Aorta (tissue), 5 donors: Measurements from ENCODE around the gene PTAFR. TPM values are rescaled to one million over a fixed set of nuclear protein-coding genes. Genes with fewer than 3 reads are reported as not detected.
A peak's percentile ranks its signal among the peaks of the same experiment; 100 is the strongest.

ENCODE experiments used
- ATAC-seq: fragments of 200-7000 bp; cut with Tn5 transposase; one replicate; pipeline ENCODE4 v1.9.1; 2022; ENCODE audit warnings: moderate library complexity; ENCODE audit not compliant: low FRiP score
- DNase-seq, 2 donors: peaks; one replicate each; pipeline ENCODE4 v3.0.0-alpha.2; 2020
- H3K27ac ChIP-seq, 2 donors: one replicate each; pipeline ENCODE4 v1.5.1; 2013; ENCODE audit warnings: low read length in 2 of 2, mild to moderate bottlenecking in 2 of 2, moderate library complexity in 2 of 2, control low read depth in 1 of 2, inconsistent platforms in 1 of 2, low read depth in 1 of 2
- H3K27me3 ChIP-seq, 2 donors: one replicate each; pipeline ENCODE4 v1.6.1; 2013; ENCODE audit warnings: control low read depth in 1 of 2, low read length in 1 of 2, mild to moderate bottlenecking in 1 of 2, moderate library complexity in 1 of 2; ENCODE audit not compliant: insufficient read depth in 2 of 2, control insufficient read depth in 1 of 2
- H3K36me3 ChIP-seq, 2 donors: one replicate each; pipeline ENCODE4 v1.6.1; 2013; ENCODE audit warnings: control low read depth in 1 of 2, low read length in 1 of 2, mild to moderate bottlenecking in 1 of 2; ENCODE audit not compliant: insufficient read depth in 2 of 2, control insufficient read depth in 1 of 2
- H3K4me1 ChIP-seq, 2 donors: one replicate each; pipeline ENCODE4 v1.6.1; 2013; ENCODE audit warnings: low read length in 2 of 2, control low read depth in 1 of 2, mild to moderate bottlenecking in 1 of 2, moderate library complexity in 1 of 2; ENCODE audit not compliant: insufficient read depth in 2 of 2, control insufficient read depth in 1 of 2
- H3K4me3 ChIP-seq, 2 donors: one replicate each; pipeline ENCODE4 v1.5.1; 2013; ENCODE audit warnings: low read length in 2 of 2, control low read depth in 1 of 2, mild to moderate bottlenecking in 1 of 2
- H3K9me3 ChIP-seq: one replicate; pipeline ENCODE4 v1.6.1; 2013; ENCODE audit warnings: mild to moderate bottlenecking, low read length; ENCODE audit not compliant: control insufficient read depth
- WGBS, 2 donors: extraction: QIAGEN DNeasy Blood & Tissue Kit; methylation state at CpG; one replicate each; pipeline ENCODE4 v1.1.7; 2013; 5-methylcytosine and 5-hydroxymethylcytosine counted together
- intact Hi-C, 2 donors: fragments of 100-400 bp; cut with DNase I; formaldehyde crosslinking; loops; one replicate each; pipeline versions ENCODE4 v1.14.2 to v1.15.0; 2022
- polyA plus RNA-seq, 2 donors: library from polyadenylated mRNA; stranded (reverse); fragments of 200-250 nt; gene quantifications; one replicate each; pipeline ENCODE4 v1.2.3, GENCODE V29; 2013
- total RNA-seq, 2 donors: library from RNA; stranded (reverse); fragmentation: NEBNext Ultra II Directional; extraction: Animal tissue kit (Norgen Biotek cat#: 25700); gene quantifications; one replicate each; pipeline ENCODE4 v1.2.1, GENCODE V29; 2021
- donor health status: healthy with polysubstance abuse.
- donor health status: Bipolar disorder and iron deficiency.
- donor health status: DM: no; HTN: no; CAD: no.
- donor health status: DM: no; HTN: no; CAD: no.
- donor health status: DM: yes; HTN: yes; CAD: no.

The PTAFR gene
- total and polyA plus RNA-seq, 4 donors: 0.41 to 10.4 (median 6.1) TPM

GRCh38 chr1:28104866-28105467 is 71.5 kb downstream of the PTAFR start:
- 9 to 11% methylated on average over 11 of the region's 11 CpGs for WGBS, 2 donors
- DNase-seq (no peak), ATAC-seq (no peak)
- H3K9me3 ChIP-seq: no peaks in the 10 kb centered on the region
- peak overlapping the region; percentile 18 to 55 for H3K4me3 ChIP-seq
- no peaks in the 10 kb centered on the region for H3K27me3 ChIP-seq
- H3K36me3 ChIP-seq: no peaks in the 10 kb centered on the region
- H3K27ac ChIP-seq: peak overlapping the region in 1 of 2 donors; percentile 47
- intact Hi-C loops: no loop called here
- no peaks in the 10 kb centered on the region for H3K4me1 ChIP-seq

GRCh38 chr1:28102189-28102588 is 74.3 kb downstream of the PTAFR start:
- Histone ChIP-seq H3K27ac (no peak overlapping the region), H3K36me3 (no peaks in the 10 kb centered on the region), H3K27me3 (no peaks in the 10 kb centered on the region), H3K9me3 (no peaks in the 10 kb centered on the region), H3K4me3 (no peak overlapping the region), H3K4me1 (no peaks in the 10 kb centered on the region)
- DNase-seq: no peak
- no peak for ATAC-seq
- intact Hi-C loops: no loop called here
- 83 to 88% methylated on average over 1 of the region's 1 CpG for WGBS, 2 donors

- ATAC-seq (no peak), DNase-seq (no peak)
- intact Hi-C loops: no loop called here
- Histone ChIP-seq H3K27me3 (no peaks in the 10 kb centered on the region), H3K36me3 (no peaks in the 10 kb centered on the region), H3K4me3 (no peak overlapping the region), H3K4me1 (no peaks in the 10 kb centered on the region), H3K27ac (no peak overlapping the region), H3K9me3 (no peaks in the 10 kb centered on the region)
- 67 to 71% methylated on average over 5 of the region's 5 CpGs for WGBS, 2 donors
Measured at GRCh38 chr1:28099050-28099769, 77.3 kb downstream of the PTAFR start.

Other genes starting within 250 kb of the PTAFR start
- gene SMPDL3B, start 241.7 kb downstream of the PTAFR start, total RNA-seq: under 1 TPM in 1 of 2 donors, not detected in 1; 0.49 TPM
- gene SMPDL3B, start 241.7 kb downstream of the PTAFR start, polyA plus RNA-seq: 1 to 10 TPM in 1 of 2 donors, not detected in 1; 3.0 TPM
- 1 to 10 TPM; 6.8 to 7.8 TPM for gene XKR8, start 216.7 kb downstream of the PTAFR start, total RNA-seq
- 1 to 10 TPM; 4.3 to 7.5 TPM for gene XKR8, start 216.7 kb downstream of the PTAFR start, polyA plus RNA-seq
- gene EYA3, start 88.1 kb downstream of the PTAFR start, total RNA-seq: 10 to 100 TPM; 20.9 to 25.3 TPM
- 1 to 10 TPM; 3.4 to 5.0 TPM for gene EYA3, start 88.1 kb downstream of the PTAFR start, polyA plus RNA-seq
- gene DNAJC8, start 56.3 kb upstream of the PTAFR start, total RNA-seq: 10 to 100 TPM; 66.4 to 67.3 TPM
- 100 to 1,000 TPM in 1 of 2 donors, 10 to 100 TPM in 1; 80.4 to 111 TPM for gene DNAJC8, start 56.3 kb upstream of the PTAFR start, polyA plus RNA-seq
- gene ATP5IF1, start 59.4 kb upstream of the PTAFR start, total RNA-seq: 10 to 100 TPM; 56.3 to 74.0 TPM
- gene ATP5IF1, start 59.4 kb upstream of the PTAFR start, polyA plus RNA-seq: 100 to 1,000 TPM; 232 to 391 TPM
- 10 to 100 TPM in 1 of 2 donors, 1 to 10 TPM in 1; 9.8 to 11.1 TPM for gene SESN2, start 82.8 kb upstream of the PTAFR start, total RNA-seq
- gene SESN2, start 82.8 kb upstream of the PTAFR start, polyA plus RNA-seq: 1 to 10 TPM; 5.3 to 5.6 TPM
- gene MED18, start 152.3 kb upstream of the PTAFR start, total RNA-seq: 10 to 100 TPM in 1 of 2 donors, 1 to 10 TPM in 1; 9.4 to 11.5 TPM
- 10 to 100 TPM in 1 of 2 donors, 1 to 10 TPM in 1; 8.0 to 21.3 TPM for gene MED18, start 152.3 kb upstream of the PTAFR start, polyA plus RNA-seq
- 10 to 100 TPM; 32.4 to 38.9 TPM for gene PHACTR4, start 193.1 kb upstream of the PTAFR start, total RNA-seq
- gene PHACTR4, start 193.1 kb upstream of the PTAFR start, polyA plus RNA-seq: 10 to 100 TPM; 11.3 to 20.1 TPM